ENCODE results near the gene ANKH. TPM values are rescaled to one million over a fixed set of nuclear protein-coding genes. Genes with fewer than 3 reads are reported as not detected.

Gene ANKH
- total RNA-seq, 1 experiment from 2014 or later: 5.2 TPM

DNA sequence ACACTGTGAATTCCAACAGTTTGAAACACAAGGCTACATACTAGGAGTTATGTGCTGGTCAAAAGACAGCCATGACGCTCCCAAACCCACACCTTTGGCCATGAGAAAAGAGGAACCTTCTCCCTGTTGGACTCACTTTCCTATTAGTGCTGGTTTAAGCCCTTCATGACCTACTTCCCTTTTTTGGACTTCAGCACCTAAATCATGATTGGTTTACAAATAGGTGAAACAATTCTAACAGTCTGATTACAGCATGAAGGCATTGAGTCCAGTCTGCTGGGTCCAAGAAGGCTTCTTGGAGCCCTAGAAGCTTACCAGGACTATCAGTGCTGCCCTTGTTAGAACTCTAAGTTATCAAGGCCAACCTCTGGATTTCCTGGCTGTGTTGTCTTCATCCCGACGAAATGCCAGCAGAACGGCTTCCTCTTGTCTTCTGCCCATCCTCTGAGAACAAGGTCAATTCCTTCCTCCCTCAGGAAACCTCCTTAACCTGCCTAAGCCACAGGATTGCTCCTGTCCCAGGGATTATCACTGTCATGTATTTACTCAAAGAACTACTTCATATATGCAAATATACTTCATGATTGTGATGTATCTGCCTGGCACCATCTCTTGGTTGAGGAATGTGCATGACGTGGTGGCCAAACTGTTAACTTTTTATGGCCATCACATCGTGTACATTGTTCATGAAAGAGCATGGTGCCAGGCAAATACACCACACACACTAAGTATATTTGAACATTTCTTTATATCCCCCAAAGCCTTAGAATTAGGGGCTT lies 83.6 kb downstream of the ANKH start:
- Histone ChIP-seq H3K4me1 (no peaks in the 10 kb centered on the region), H3K27ac (no peak overlapping the region), H3K9me3 (replicated peaks) (no peaks in the 10 kb centered on the region), H3K27me3 (no peaks in the 10 kb centered on the region), H3K4me3 (no peak overlapping the region), H3K36me3 (no peaks in the 10 kb centered on the region)
- no peak for DNase-seq

DNA sequence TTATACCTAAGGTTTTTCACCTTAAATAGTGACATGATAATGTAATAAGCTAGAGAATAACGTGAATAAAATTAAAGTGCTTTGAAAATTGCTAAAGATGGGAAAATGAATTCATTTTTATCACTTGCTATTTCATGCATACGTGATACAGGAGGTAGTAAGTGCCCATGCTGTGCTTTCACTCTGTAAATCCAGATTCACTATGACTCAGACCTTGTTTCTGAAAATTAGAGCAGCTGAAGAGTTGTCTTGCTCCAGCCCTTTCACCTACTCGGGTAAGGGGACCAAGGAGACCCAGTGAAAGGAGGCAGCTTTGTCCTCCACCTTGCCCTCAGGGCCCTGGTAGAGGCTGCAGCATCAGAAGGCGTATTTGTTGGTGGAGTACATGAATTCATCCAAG lies 87.9 kb downstream of the ANKH start:
- H3K36me3 ChIP-seq: no peaks in the 10 kb centered on the region
- no peaks in the 10 kb centered on the region for H3K9me3 ChIP-seq (replicated peaks)
- no peak for DNase-seq
- no peaks in the 10 kb centered on the region for H3K27me3 ChIP-seq
- no peaks in the 10 kb centered on the region for H3K4me1 ChIP-seq
- H3K27ac ChIP-seq: no peak overlapping the region
- H3K4me3 ChIP-seq: no peak overlapping the region

DNA sequence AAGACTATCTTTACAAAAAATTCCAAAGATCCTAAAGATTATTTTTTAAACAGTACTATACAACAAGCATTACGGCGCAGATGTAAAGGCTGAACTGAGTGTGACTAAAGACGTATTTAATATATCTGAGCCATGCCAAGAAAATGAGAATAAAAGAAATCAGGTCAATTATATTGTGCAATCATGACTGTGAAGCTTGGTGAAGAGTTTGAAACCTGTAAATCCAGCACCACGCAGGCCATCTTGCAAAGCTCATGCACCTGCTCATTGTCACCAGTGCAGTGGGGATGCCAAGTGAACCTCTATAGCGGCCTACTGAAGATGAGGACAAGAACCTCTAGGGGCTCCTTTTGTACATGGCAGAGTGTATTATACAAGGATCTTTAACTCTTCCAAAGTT lies 89.0 kb downstream of the ANKH start:
- DNase-seq: no peak
- Histone ChIP-seq H3K4me3 (no peak overlapping the region), H3K27me3 (no peaks in the 10 kb centered on the region), H3K36me3 (no peaks in the 10 kb centered on the region), H3K9me3 (replicated peaks) (no peaks in the 10 kb centered on the region), H3K27ac (no peak overlapping the region), H3K4me1 (no peaks in the 10 kb centered on the region)

DNA sequence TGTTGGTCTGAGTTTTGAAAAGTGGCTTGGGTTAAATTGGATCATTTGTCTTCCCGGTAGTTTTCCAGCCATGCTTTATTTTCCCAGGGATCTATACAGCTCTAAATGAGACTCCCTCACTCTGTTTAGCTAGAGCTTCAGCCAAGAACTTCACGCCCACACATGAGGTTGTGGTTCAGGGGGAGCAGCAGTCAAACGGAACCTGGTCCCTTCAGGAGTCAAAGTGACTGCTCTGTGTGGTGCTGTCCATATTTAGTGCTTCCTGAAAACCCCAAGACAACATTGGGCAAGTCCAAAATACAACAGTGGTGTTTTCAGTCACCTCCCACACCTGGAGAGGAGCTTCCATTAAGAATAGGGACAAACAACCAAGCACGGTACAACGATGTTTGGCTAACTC lies 90.5 kb downstream of the ANKH start:
- H3K4me1 ChIP-seq: no peaks in the 10 kb centered on the region
- H3K4me3 ChIP-seq: no peak overlapping the region
- no peak for DNase-seq
- no peaks in the 10 kb centered on the region for H3K36me3 ChIP-seq
- H3K27ac ChIP-seq: no peak overlapping the region
- H3K9me3 ChIP-seq (replicated peaks): no peaks in the 10 kb centered on the region
- H3K27me3 ChIP-seq: no peaks in the 10 kb centered on the region

DNA sequence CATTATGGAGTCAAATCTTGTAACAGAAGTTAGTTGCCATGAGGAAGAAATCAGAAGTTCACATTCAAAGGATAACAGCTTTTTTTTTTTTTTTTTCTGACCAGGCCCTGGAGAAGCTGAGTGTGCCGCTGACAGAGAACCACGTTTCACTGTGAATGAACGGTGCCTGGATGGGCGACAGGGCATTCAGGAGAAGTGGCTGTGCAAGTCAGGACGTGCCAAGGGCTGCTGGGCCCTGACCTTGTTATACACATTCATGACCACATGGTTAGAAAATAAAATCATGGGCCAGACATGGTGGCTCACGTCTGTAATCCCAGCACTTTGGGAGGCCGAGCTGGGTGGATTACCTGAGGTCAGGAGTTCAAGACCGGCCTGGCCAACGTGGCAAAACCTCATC lies 91.6 kb downstream of the ANKH start:
- no peaks in the 10 kb centered on the region for H3K27me3 ChIP-seq
- H3K4me1 ChIP-seq: no peaks in the 10 kb centered on the region
- no peaks in the 10 kb centered on the region for H3K9me3 ChIP-seq (replicated peaks)
- no peak for DNase-seq
- H3K36me3 ChIP-seq: no peaks in the 10 kb centered on the region
- H3K4me3 ChIP-seq: no peak overlapping the region
- H3K27ac ChIP-seq: no peak overlapping the region

DNA sequence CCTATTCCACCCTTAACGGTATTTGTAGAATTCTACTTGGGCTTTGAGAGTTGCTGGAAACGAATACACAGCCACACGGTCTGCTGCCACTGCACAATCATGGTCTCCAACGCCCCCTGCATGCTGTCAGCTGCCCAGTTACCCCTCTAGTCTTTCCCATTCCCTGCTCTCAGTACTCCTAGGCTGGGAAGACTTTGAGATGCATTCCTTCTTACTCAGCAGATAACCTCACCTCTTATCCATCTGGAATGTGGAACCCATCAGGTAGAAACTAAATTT lies 92.8 kb downstream of the ANKH start:
- no peaks in the 10 kb centered on the region for H3K9me3 ChIP-seq (replicated peaks)
- H3K36me3 ChIP-seq: no peaks in the 10 kb centered on the region
- H3K4me1 ChIP-seq: no peaks in the 10 kb centered on the region
- no peak overlapping the region for H3K4me3 ChIP-seq
- no peak for DNase-seq
- H3K27ac ChIP-seq: no peak overlapping the region
- H3K27me3 ChIP-seq: no peaks in the 10 kb centered on the region

DNA sequence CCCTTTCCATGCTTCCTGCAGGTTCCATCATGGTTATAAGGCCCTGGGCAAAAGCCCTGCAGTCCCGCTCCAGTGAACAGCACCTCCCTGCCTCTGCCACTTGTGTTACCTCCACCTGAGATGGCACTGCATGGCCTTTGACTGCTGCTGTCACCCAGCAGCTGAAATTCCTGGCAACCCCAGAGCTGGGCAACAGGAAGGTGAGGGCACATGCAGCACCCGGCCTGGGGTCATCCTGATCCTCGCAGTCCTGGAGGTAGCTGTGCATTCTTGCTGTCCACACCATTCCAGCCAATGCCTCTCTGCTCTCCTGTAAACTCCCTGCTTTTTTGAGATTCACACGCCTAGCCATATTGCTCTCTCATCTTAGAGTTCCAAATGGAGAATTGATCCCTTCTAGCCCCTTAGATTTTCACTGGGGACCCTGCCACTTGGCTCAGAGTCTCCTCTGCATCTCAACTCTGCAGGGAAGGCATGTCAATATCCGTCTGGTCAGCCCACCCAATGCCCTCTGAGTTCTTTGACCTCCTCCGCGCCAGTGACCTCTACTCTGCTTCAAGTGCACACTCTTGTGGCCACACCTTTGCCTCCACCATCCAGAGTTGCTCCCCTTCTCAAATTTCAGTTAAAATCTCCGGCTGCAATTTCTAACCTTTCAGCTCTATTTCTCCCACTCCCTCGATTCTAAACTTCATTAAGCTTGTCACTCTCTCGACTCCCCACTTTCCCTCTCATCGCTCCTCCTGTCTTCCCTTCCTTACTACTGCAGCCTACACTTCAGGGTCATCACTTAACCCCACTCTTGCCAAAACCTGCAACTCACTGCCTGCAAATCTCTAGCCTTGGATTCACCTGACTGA lies 93.4 kb downstream of the ANKH start:
- Histone ChIP-seq H3K4me3 (no peak overlapping the region), H3K36me3 (no peaks in the 10 kb centered on the region), H3K27ac (no peak overlapping the region), H3K9me3 (replicated peaks) (no peaks in the 10 kb centered on the region), H3K4me1 (no peaks in the 10 kb centered on the region), H3K27me3 (no peaks in the 10 kb centered on the region)
- no peak for DNase-seq

DNA sequence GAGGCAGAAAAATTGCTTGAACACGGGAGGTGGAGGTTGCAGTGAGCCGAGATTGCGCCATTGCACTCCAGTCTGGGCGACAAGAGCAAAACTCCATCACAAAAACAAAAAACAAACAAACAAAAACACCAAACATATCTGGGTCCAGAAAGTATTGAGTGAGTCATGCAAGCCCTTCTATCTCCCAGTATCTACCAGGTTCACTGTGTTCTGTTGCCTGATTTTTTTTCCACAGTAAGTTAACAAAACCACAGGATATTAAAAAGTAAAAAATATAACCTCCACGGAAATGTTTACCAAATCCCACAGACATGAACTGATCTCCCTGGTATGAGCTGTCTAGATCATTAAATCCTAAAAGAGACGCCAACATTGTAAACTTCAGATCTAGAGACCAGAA lies 94.4 kb downstream of the ANKH start:
- Histone ChIP-seq H3K27ac (no peak overlapping the region), H3K9me3 (replicated peaks) (no peaks in the 10 kb centered on the region), H3K4me3 (no peak overlapping the region), H3K27me3 (no peaks in the 10 kb centered on the region), H3K36me3 (no peaks in the 10 kb centered on the region), H3K4me1 (no peaks in the 10 kb centered on the region)
- DNase-seq: no peak

DNA sequence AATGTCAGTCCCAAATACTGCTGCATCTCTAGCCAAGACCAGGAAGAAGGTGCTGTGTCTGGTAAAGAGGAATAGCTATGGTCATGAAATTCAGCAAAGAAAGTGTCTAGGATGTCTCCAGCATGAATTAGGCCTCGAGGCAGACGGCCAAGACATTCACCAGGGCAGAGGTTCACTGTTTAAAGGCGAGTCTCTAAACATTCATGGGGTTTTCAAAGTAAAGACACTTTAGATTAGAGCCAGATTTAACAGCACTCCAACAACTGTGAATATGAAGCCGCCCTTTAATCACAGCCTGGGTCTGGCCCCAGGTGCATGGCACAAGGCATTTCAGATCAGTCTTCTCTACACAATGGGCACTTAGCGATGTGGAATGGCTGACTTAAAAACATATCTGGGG lies 95.0 kb downstream of the ANKH start:
- no peaks in the 10 kb centered on the region for H3K9me3 ChIP-seq (replicated peaks)
- H3K4me3 ChIP-seq: no peak overlapping the region
- H3K36me3 ChIP-seq: no peaks in the 10 kb centered on the region
- no peak overlapping the region for H3K27ac ChIP-seq
- DNase-seq: no peak
- H3K4me1 ChIP-seq: no peaks in the 10 kb centered on the region
- H3K27me3 ChIP-seq: no peaks in the 10 kb centered on the region

DNA sequence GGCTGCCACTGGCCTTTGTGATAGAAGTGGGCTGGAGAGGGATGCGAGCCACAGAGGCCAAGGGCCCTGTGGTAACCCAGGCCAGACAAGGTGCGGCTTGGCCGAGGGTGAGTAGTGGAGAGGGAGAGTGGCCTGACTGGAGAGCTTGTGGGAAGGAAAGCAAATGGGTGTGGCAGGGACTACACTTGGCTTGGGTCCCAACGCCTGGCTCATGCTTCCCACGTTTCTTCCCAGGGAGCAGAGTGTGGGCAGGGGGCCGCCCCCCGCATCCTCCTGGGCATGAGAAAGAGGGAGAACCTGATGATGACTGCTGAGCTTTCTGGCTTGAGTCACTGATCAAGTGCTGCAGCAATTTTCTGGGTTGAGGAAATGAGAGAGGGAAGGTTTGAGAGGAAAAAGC lies 95.7 kb downstream of the ANKH start:
- no peak for DNase-seq

DNA sequence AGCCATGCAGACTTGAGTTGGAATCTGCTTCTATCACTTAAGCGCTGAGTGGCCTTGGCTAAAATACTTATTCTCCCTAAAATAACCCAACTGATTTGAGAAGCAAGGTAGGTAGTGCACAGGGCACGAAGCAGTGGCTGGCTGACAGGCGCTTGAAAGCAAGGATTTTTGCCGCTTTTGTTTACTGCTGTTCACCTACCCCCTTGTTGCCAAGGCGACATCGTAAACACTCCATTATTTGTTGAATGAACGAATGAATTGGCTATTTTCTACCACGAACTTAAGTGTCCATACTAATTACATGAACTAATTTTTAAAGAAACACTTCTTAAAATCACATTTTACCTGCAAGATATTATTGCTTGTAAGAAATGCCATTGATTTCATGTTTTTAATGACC lies 98.0 kb downstream of the ANKH start:
- Histone ChIP-seq H3K27ac (no peak overlapping the region), H3K27me3 (no peaks in the 10 kb centered on the region), H3K9me3 (replicated peaks) (no peaks in the 10 kb centered on the region), H3K36me3 (no peaks in the 10 kb centered on the region), H3K4me1 (no peaks in the 10 kb centered on the region), H3K4me3 (no peak overlapping the region)
- no peak for DNase-seq

More for the DNA sequence above, 95.7 kb downstream of the ANKH start:
- no peak overlapping the region for H3K27ac ChIP-seq
- H3K9me3 ChIP-seq (replicated peaks): no peaks in the 10 kb centered on the region
- no peak overlapping the region for H3K4me3 ChIP-seq
- no peaks in the 10 kb centered on the region for H3K27me3 ChIP-seq
- no peaks in the 10 kb centered on the region for H3K36me3 ChIP-seq
- no peaks in the 10 kb centered on the region for H3K4me1 ChIP-seq

DNA sequence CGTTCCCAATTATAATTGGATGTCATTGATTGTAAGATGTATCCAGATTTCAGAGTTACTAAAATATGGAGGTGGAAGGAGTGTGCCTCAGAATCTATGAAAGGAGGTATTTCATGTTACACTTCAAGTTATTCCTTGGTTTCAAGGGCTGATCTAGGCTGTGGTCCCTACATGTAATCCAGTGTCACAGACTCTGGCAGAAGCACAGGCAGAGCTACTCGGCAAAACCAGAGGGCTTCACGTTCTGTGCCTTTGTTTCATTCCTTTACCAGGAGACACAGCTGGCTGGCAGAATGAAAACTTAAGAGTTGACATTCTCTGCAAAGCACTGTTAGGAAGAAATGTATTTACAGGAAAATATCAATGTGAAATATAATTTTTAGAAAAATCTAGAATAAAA lies 99.6 kb downstream of the ANKH start:
- Histone ChIP-seq H3K9me3 (replicated peaks) (no peaks in the 10 kb centered on the region), H3K4me3 (no peak overlapping the region), H3K36me3 (no peaks in the 10 kb centered on the region), H3K4me1 (no peaks in the 10 kb centered on the region), H3K27ac (no peak overlapping the region), H3K27me3 (no peaks in the 10 kb centered on the region)
- DNase-seq: no peak

DNA sequence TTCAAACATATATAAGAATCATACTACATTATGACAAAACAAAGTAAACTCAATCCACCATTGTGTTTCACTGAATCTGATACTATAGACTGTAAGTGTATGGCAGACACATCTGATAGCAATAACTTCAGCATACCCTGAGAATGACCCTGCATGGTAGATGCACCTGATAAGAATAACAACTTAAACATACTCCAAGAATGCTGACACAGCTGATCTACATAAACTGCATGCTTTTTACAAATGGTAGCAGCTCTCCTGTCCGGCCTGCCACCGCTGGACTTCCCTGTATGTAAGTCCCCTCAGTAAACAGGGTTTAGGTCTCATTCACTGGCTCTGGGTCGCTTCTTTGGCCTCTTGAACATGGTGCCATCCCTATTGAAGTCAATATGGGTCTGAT lies 100.4 kb downstream of the ANKH start:
- Histone ChIP-seq H3K27me3 (no peaks in the 10 kb centered on the region), H3K9me3 (replicated peaks) (no peaks in the 10 kb centered on the region), H3K27ac (no peak overlapping the region), H3K4me3 (no peak overlapping the region), H3K36me3 (no peaks in the 10 kb centered on the region), H3K4me1 (no peaks in the 10 kb centered on the region)
- DNase-seq: no peak

DNA sequence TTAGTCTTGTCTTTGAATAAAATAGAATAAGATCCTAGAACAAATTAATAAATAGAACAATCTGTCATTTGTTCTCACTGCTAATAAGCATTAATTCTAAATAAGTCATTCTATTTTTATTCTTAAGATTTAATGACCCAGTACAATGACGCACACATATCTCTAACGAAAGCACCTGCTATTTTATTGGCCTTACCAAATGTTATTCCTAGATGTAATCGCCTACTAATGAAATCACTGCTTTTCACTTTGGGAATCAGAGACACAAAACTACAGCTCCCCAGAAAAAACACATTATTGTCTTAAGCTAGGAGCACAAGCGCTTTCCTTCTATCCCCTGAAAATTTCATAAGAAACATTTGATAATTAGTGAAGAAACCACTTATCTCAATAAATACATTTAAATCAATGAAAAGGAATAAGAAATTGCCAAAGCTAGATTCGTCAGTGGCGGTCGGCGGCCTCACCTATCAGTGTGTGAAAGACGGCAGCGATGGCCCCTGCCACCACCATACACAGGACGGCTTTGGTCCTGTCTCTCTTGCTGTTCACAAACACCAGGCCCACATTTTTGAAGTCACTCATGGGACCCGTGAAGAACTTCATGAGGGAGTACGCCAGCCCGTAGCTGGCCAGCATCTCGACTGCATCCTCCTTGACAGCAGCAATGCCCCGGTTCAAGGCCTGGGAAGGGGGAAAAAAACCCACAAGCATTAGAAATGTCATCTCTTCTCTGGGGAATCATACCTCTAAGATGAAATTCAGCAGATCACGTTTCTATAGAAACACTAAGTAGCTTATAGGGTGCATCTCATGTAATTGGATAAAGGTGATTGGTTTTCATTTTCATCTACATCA lies 102.8 kb downstream of the ANKH start:
- no peak overlapping the region for H3K4me3 ChIP-seq
- no peak for DNase-seq
- no peaks in the 10 kb centered on the region for H3K27me3 ChIP-seq
- H3K4me1 ChIP-seq: no peaks in the 10 kb centered on the region
- H3K36me3 ChIP-seq: no peaks in the 10 kb centered on the region
- H3K9me3 ChIP-seq (replicated peaks): no peaks in the 10 kb centered on the region
- no peak overlapping the region for H3K27ac ChIP-seq

All from SJCRH30 (cell line).